ENCODE measurements around the gene LGALS12.

GRCh38 chr11:63493127-63493526 is 12.8 kb upstream of the LGALS12 start:
- TF ChIP-seq CTCF (conservative IDR thresholded peaks at IDR 0.05 in 1 of 2, IDR thresholded peaks at IDR 0.05 in 1 of 2; ENCODE audit: low read depth in 1 of 2, low read length in 2 of 2) (no peak), EZH2 (IDR thresholded peaks at IDR 0.05; ENCODE audit: low read length, missing control alignments) (no peak)

Data from fibroblast of lung (primary cell).